Ishikawa (cell line): ENCODE results near the gene HEPH.

Experiments used
- CEBPB ChIP-seq: IDR thresholded peaks from 2 replicates; pipeline ENCODE4 v1.6.1; 2012
- CREB1 ChIP-seq: IDR thresholded peaks from 2 replicates; pipeline ENCODE4 v1.6.1; 2012; ENCODE audit warnings: low read depth
- EGR1 ChIP-seq: IDR thresholded peaks from 2 replicates; pipeline ENCODE4 v1.6.1; 2012
- EP300 ChIP-seq: IDR thresholded peaks from 2 replicates; pipeline ENCODE4 v1.6.1; 2012; ENCODE audit warnings: borderline replicate concordance
- FOXM1 ChIP-seq: IDR thresholded peaks from 2 replicates; pipeline ENCODE4 v1.6.1; 2012; ENCODE audit warnings: low read depth, borderline replicate concordance
- MAX ChIP-seq: IDR thresholded peaks from 2 replicates; pipeline ENCODE4 v1.6.1; 2012
- NFIC ChIP-seq: IDR thresholded peaks from 2 replicates; pipeline ENCODE4 v1.6.1; 2012
- RAD21 ChIP-seq: IDR thresholded peaks from 2 replicates; pipeline ENCODE4 v1.6.1; 2012; ENCODE audit warnings: low read depth
- REST ChIP-seq: IDR thresholded peaks from 2 replicates; pipeline ENCODE4 v1.6.1; 2012; ENCODE audit warnings: low read depth, mild to moderate bottlenecking
- TAF1 ChIP-seq: IDR thresholded peaks from 2 replicates; pipeline ENCODE4 v1.6.1; 2012; ENCODE audit warnings: low read depth, mild to moderate bottlenecking
- TCF12 ChIP-seq: IDR thresholded peaks from 2 replicates; pipeline ENCODE4 v1.6.1; 2012; ENCODE audit warnings: low read depth
- TEAD4 ChIP-seq: IDR thresholded peaks from 2 replicates; pipeline ENCODE4 v1.6.1; 2012
- USF1 ChIP-seq: IDR thresholded peaks from 2 replicates; pipeline ENCODE4 v1.6.1; 2012
- YY1 ChIP-seq: IDR thresholded peaks from 2 replicates; pipeline ENCODE4 v1.6.1; 2012; ENCODE audit warnings: low read depth
- ZBTB7A ChIP-seq: IDR thresholded peaks from 2 replicates; pipeline ENCODE4 v1.6.1; 2012; ENCODE audit warnings: low read depth

The HEPH gene

GRCh38 chrX:66149519-66149918 lies 14.5 kb upstream of the HEPH start:
- TF ChIP-seq MAX (no peak), RAD21 (no peak), TAF1 (no peak), YY1 (no peak), FOXM1 (no peak), TCF12 (no peak), REST (no peak), EGR1 (no peak), ZBTB7A (no peak), USF1 (no peak), EP300 (no peak), TEAD4 (no peak), NFIC (no peak), CEBPB (no peak)

GRCh38 chrX:66150163-66150562 lies 13.9 kb upstream of the HEPH start:
- no peak for TF ChIP-seq TEAD4
- TF ChIP-seq MAX, result no peak
- TF ChIP-seq REST, result no peak
- TF ChIP-seq CREB1, result no peak
- TF ChIP-seq USF1, result no peak
- no peak for TF ChIP-seq CEBPB
- no peak for TF ChIP-seq NFIC
- no peak for TF ChIP-seq TCF12
- TF ChIP-seq EP300, result no peak
- TF ChIP-seq RAD21, result no peak
- no peak for TF ChIP-seq ZBTB7A
- TF ChIP-seq TAF1, result no peak
- TF ChIP-seq YY1, result no peak

GRCh38 chrX:66162331-66162822 lies 1.7 kb upstream of the HEPH start:
- TF ChIP-seq YY1 (no peak), NFIC (no peak), CREB1 (no peak), ZBTB7A (no peak), MAX (no peak), TCF12 (no peak), REST (no peak), FOXM1 (no peak), EP300 (no peak), CEBPB (no peak), TEAD4 (no peak), RAD21 (no peak), EGR1 (no peak), USF1 (no peak), TAF1 (no peak)

- TF ChIP-seq RAD21, result no peak
- no peak for TF ChIP-seq EP300
- TF ChIP-seq EGR1, result no peak
- TF ChIP-seq NFIC, result no peak
- no peak for TF ChIP-seq USF1
- no peak for TF ChIP-seq REST
- TF ChIP-seq FOXM1, result no peak
- TF ChIP-seq TAF1, result no peak
- TF ChIP-seq MAX, result no peak
- TF ChIP-seq CREB1, result no peak
- TF ChIP-seq ZBTB7A, result no peak
- no peak for TF ChIP-seq CEBPB
- TF ChIP-seq YY1, result no peak
- TF ChIP-seq TEAD4, result no peak
Observed at GRCh38 chrX:66163447-66163846, 600 bp upstream of the HEPH start.
